Measurements from ENCODE around the gene CASQ2.
"Not testable (repeated sequence)": the region's sequence is repeated elsewhere in the genome, so short reads cannot be mapped to it uniquely, and the experiment has no call there.

The CASQ2 gene

DNA sequence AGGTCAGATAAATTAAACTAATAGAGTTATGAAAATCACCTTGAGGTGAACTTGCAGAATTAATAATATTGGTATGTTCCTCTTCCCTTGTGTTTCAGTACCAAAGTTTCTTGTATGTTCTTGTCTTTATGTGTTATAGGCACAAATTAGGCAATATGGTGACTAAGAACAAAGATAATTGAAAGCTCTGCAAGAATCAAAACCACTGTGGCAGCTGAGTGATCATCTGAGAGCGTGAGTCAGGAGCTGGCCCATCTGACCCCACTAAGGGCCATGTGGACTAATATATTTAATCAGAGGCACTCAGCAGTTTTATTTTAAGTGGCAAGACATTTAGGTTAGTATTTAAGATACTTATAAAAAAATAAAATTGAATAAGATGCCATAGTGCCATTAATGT, 12.8 kb upstream of the CASQ2 start:
- Histone ChIP-seq H3K4me1 (ENCODE audit: low read length) (peaks cover 21% of the 10 kb centered on the region), H3K9me2 (replicated peaks; ENCODE audit: insufficient read depth, low read length) (no peaks in the 10 kb centered on the region), H3K9ac (ENCODE audit: low read length) (no peak overlapping the region), H3K36me3 (replicated peaks; ENCODE audit: insufficient read depth, low read length) (no peaks in the 10 kb centered on the region), H3K27ac (ENCODE audit: low read length) (no peak overlapping the region), H2AFZ (ENCODE audit: low read length) (no peak overlapping the region), H3K4me3 (ENCODE audit: low read length) (no peak overlapping the region), H3K4me2 (ENCODE audit: low read depth, low read length) (no peak overlapping the region), H3F3A (ENCODE audit: insufficient read depth, low read length) (peaks cover 5% of the 10 kb centered on the region; the same call in 1 of the 2 replicates), H3K79me2 (ENCODE audit: low read length) (no peaks in the 10 kb centered on the region), H3K27me3 (replicated peaks; ENCODE audit: insufficient read depth, low read length) (no peaks in the 10 kb centered on the region), H3K9me3 (replicated peaks; ENCODE audit: insufficient read depth, low read length) (no peaks in the 10 kb centered on the region), H4K20me1 (ENCODE audit: insufficient read depth, low read length) (no peaks in the 10 kb centered on the region)
- TF ChIP-seq EZH2phosphoT487 (IDR thresholded peaks at IDR 0.05; ENCODE audit: low read length), result no peak
- no peak for TF ChIP-seq EZH2 (optimal IDR thresholded peaks at IDR 0.05; ENCODE audit: low read depth, low read length)
- TF ChIP-seq CTCF (IDR thresholded peaks at IDR 0.05; ENCODE audit: low read length), result no peak
- no peak for DNase-seq

GRCh38 chr1:115780655-115781054, 12.1 kb upstream of the CASQ2 start:
- H3K79me2 ChIP-seq (ENCODE audit: low read length); H3K4me3 ChIP-seq (ENCODE audit: low read length); H2AFZ ChIP-seq (ENCODE audit: low read length); H4K20me1 ChIP-seq (ENCODE audit: insufficient read depth, low read length); H3K27me3 ChIP-seq (replicated peaks; ENCODE audit: insufficient read depth, low read length); H3K27ac ChIP-seq (ENCODE audit: low read length); H3K9ac ChIP-seq (ENCODE audit: low read length); H3K9me3 ChIP-seq (replicated peaks; ENCODE audit: insufficient read depth, low read length); H3F3A ChIP-seq (ENCODE audit: insufficient read depth, low read length); H3K9me2 ChIP-seq (replicated peaks; ENCODE audit: insufficient read depth, low read length); DNase-seq; H3K4me2 ChIP-seq (ENCODE audit: low read depth, low read length); H3K36me3 ChIP-seq (replicated peaks; ENCODE audit: insufficient read depth, low read length): not testable (repeated sequence)
- peaks cover 21% of the 10 kb centered on the region for H3K4me1 ChIP-seq (ENCODE audit: low read length)

DNA sequence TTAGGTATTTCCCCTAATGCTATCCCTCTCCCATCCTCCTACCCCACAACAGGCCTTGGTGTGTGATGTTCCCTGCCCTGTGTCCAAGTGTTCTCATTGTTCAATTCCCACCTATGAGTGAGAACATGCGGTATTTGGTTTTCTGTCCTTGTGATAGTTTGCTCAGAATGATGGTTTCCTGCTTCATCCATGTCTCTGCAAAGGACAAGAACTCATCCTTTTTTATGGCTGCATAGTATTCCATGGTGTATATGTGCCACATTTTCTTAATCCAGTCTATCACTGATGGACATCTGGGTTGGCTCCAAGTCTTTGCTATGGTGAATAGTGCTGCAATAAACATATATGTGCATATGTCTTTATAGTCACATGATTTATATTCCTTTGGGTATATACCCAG, 10.6 kb upstream of the CASQ2 start:
- DNase-seq; H3K9me2 ChIP-seq (replicated peaks; ENCODE audit: insufficient read depth, low read length); H4K20me1 ChIP-seq (ENCODE audit: insufficient read depth, low read length); H3K36me3 ChIP-seq (replicated peaks; ENCODE audit: insufficient read depth, low read length); H3K9ac ChIP-seq (ENCODE audit: low read length); H3K9me3 ChIP-seq (replicated peaks; ENCODE audit: insufficient read depth, low read length); H3K27me3 ChIP-seq (replicated peaks; ENCODE audit: insufficient read depth, low read length); H3F3A ChIP-seq (ENCODE audit: insufficient read depth, low read length); H2AFZ ChIP-seq (ENCODE audit: low read length); H3K4me2 ChIP-seq (ENCODE audit: low read depth, low read length); H3K79me2 ChIP-seq (ENCODE audit: low read length); H3K4me3 ChIP-seq (ENCODE audit: low read length); H3K27ac ChIP-seq (ENCODE audit: low read length): not testable (repeated sequence)
- peaks cover 21% of the 10 kb centered on the region for H3K4me1 ChIP-seq (ENCODE audit: low read length)

DNA sequence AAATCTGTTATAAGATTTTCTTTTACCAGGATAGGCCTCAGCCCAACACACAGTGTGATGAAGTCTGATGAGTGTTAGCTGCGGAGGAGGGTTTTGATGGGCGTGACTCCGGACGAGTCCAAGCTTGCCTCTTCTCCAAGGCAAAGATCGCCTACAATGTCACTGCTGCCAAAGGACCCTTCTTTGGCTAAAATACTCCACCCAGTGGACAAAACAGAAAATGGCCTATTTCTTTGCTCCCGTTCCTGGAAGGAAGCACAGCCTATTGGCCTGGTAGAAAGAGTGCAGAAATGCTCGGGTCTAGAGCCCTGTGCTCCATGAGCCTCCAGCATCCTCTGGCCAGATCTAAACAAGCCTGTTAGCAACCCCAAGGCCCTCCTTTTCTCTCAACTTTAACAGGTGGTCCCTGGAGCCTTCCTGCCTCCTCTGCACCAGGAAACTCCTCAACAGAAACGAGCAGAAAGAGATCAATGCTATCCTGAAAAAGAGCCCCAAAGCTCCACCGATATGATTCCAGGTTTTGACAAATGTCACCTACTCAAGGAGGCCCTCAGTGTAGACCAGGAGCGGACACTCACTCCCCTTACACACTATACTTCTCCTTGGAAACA, 3.4 kb upstream of the CASQ2 start:
- TF ChIP-seq EZH2phosphoT487 (IDR thresholded peaks at IDR 0.05; ENCODE audit: low read length) (no peak), EZH2 (optimal IDR thresholded peaks at IDR 0.05; ENCODE audit: low read depth, low read length) (no peak), CTCF (IDR thresholded peaks at IDR 0.05; ENCODE audit: low read length) (peak; percentile 50)
- H3K9ac ChIP-seq (ENCODE audit: low read length), result no peak overlapping the region
- H4K20me1 ChIP-seq (ENCODE audit: insufficient read depth, low read length), result no peaks in the 10 kb centered on the region
- no peak overlapping the region for H3K27ac ChIP-seq (ENCODE audit: low read length)
- H3K36me3 ChIP-seq (replicated peaks; ENCODE audit: insufficient read depth, low read length), result no peaks in the 10 kb centered on the region
- no peaks in the 10 kb centered on the region for H3F3A ChIP-seq (ENCODE audit: insufficient read depth, low read length)
- peak overlapping the region; percentile 25; the same call in 1 of the 2 replicates for H3K4me3 ChIP-seq (ENCODE audit: low read length)
- H3K9me2 ChIP-seq (replicated peaks; ENCODE audit: insufficient read depth, low read length), result no peaks in the 10 kb centered on the region
- no peaks in the 10 kb centered on the region for H3K9me3 ChIP-seq (replicated peaks; ENCODE audit: insufficient read depth, low read length)
- H2AFZ ChIP-seq (ENCODE audit: low read length), result peak overlapping the region; percentile 56; the same call in 1 of the 2 replicates
- no peaks in the 10 kb centered on the region for H3K79me2 ChIP-seq (ENCODE audit: low read length)
- no peaks in the 10 kb centered on the region for H3K4me1 ChIP-seq (ENCODE audit: low read length)
- peak; percentile 67 for DNase-seq
- H3K27me3 ChIP-seq (replicated peaks; ENCODE audit: insufficient read depth, low read length), result no peaks in the 10 kb centered on the region
- H3K4me2 ChIP-seq (ENCODE audit: low read depth, low read length), result peak overlapping the region; percentile 50; the same call in 1 of the 2 replicates

Measured in MM.1S (cell line).